HCT116 (cell line): Measurements from ENCODE around the gene RNASEH2C.

Experiments
- EZH2phosphoT487 ChIP-seq: fragments of 200-600 bp; IDR thresholded peaks from 2 replicates; pipeline ENCODE4 v1.6.1; 2018; ENCODE audit warnings: antibody characterized with exemption, borderline replicate concordance
- TF ChIP-seq, protein P1 (sequence below), 3 experiments: fragments of 200-600 bp in 1 of 3; sonication (generic) in 1 of 3; IDR thresholded peaks in 2 of 3; conservative IDR thresholded peaks in 1 of 3; 2 replicates each; pipeline ENCODE4 v1.5.1; 2012 to 2017; ENCODE audit warnings: low read depth in 2 of 3, low read length in 2 of 3, antibody characterized with exemption in 1 of 3, borderline replicate concordance in 1 of 3, control low read depth in 1 of 3, mild to moderate bottlenecking in 1 of 3, mixed read lengths in 1 of 3, mixed run types in 1 of 3, moderate library complexity in 1 of 3; ENCODE audit not compliant: insufficient read depth in 1 of 3

DNA sequence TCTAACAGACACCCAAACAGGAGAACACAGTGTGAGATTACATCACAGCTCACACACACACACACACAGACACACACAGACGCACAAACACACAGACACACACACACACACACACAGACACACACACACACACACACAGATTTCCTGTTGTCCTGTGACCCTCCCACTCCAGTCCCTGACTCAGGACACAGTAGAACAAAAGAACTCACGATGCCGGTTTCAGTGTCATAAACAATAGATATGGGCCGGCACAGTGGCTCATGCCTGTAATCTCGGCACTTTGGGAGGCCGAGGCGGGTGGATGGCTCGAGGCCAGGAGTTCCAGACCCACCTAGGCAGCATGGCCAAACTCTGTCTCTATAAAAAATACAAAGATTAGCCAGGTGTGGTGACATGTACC lies 22.4 kb downstream of the RNASEH2C start:
- TF ChIP-seq, protein P1, sequence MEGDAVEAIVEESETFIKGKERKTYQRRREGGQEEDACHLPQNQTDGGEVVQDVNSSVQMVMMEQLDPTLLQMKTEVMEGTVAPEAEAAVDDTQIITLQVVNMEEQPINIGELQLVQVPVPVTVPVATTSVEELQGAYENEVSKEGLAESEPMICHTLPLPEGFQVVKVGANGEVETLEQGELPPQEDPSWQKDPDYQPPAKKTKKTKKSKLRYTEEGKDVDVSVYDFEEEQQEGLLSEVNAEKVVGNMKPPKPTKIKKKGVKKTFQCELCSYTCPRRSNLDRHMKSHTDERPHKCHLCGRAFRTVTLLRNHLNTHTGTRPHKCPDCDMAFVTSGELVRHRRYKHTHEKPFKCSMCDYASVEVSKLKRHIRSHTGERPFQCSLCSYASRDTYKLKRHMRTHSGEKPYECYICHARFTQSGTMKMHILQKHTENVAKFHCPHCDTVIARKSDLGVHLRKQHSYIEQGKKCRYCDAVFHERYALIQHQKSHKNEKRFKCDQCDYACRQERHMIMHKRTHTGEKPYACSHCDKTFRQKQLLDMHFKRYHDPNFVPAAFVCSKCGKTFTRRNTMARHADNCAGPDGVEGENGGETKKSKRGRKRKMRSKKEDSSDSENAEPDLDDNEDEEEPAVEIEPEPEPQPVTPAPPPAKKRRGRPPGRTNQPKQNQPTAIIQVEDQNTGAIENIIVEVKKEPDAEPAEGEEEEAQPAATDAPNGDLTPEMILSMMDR (IDR thresholded peaks at IDR 0.05 in 2 of 3, conservative IDR thresholded peaks at IDR 0.05 in 1 of 3; ENCODE audit: borderline replicate concordance in 1 of 3, insufficient read depth in 1 of 3, low read depth in 2 of 3, low read length in 2 of 3) = no peak
- no peak for TF ChIP-seq EZH2phosphoT487
